CD14-positive monocyte (primary cell): ENCODE data around the gene SYS1. TPM values are rescaled to one million over a fixed set of nuclear protein-coding genes. Genes with fewer than 3 reads are reported as not detected.
A peak's percentile ranks its signal among the peaks of the same experiment; 100 is the strongest.

ENCODE experiments used
- DNase-seq, 3 donors: peaks; one replicate each; pipeline ENCODE4 v3.0.0-alpha.2; 2011 to 2022
- H2AFZ ChIP-seq: 2 replicates; pipeline ENCODE4 v1.6.0; 2012; ENCODE audit warnings: mild to moderate bottlenecking, low read depth, low read length, inconsistent platforms; ENCODE audit not compliant: insufficient read depth, poor library complexity, severe bottlenecking
- H3K27ac ChIP-seq, 2 donors: 1 replicate in 1 of 2; 2 replicates in 1 of 2; pipeline ENCODE4 v1.5.1; 2012 to 2013; ENCODE audit warnings: low read length in 2 of 2, control low read depth in 1 of 2, inconsistent platforms in 1 of 2, low read depth in 1 of 2, mild to moderate bottlenecking in 1 of 2
- H3K27me3 ChIP-seq, 2 donors: one replicate each; pipeline versions ENCODE4 v1.6.0 to v1.6.1; 2011 to 2013; ENCODE audit warnings: low read length in 2 of 2; ENCODE audit not compliant: control insufficient read depth in 2 of 2, insufficient read depth in 2 of 2
- H3K36me3 ChIP-seq, 2 donors: replicated peaks in 1 of 2; 1 replicate in 1 of 2; 2 replicates in 1 of 2; pipeline versions ENCODE4 v1.5.1 to v1.6.1; 2012 to 2013; ENCODE audit warnings: low read length in 2 of 2, control low read depth in 1 of 2, inconsistent platforms in 1 of 2, mild to moderate bottlenecking in 1 of 2; ENCODE audit not compliant: insufficient read depth in 2 of 2, control insufficient read depth in 1 of 2
- H3K4me1 ChIP-seq, 2 donors: 1 replicate in 1 of 2; 2 replicates in 1 of 2; pipeline versions ENCODE4 v1.5.1 to v1.6.1; 2012 to 2013; ENCODE audit warnings: low read length in 2 of 2, control low read depth in 1 of 2, inconsistent platforms in 1 of 2, mild to moderate bottlenecking in 1 of 2, moderate library complexity in 1 of 2; ENCODE audit not compliant: insufficient read depth in 2 of 2, control insufficient read depth in 1 of 2
- H3K4me2 ChIP-seq: replicated peaks from 2 replicates; pipeline ENCODE3; 2012; ENCODE audit warnings: low read length, moderate library complexity, mild to moderate bottlenecking; ENCODE audit not compliant: poor library complexity, severe bottlenecking; ENCODE audit errors: extremely low read depth
- H3K4me3 ChIP-seq, 3 experiments: fragments of 200-600 bp in 1 of 3; sonication (generic) in 1 of 3; replicated peaks in 1 of 3; 1 replicate in 2 of 3; 2 replicates in 1 of 3; pipeline ENCODE4 v1.5.1; 2011 to 2013; ENCODE audit warnings: low read length in 3 of 3, mild to moderate bottlenecking in 3 of 3, control low read depth in 2 of 3, low read depth in 2 of 3, inconsistent platforms in 1 of 3, moderate library complexity in 1 of 3
- H3K79me2 ChIP-seq: 2 replicates; pipeline ENCODE4 v1.6.0; 2012; ENCODE audit warnings: mild to moderate bottlenecking, control low read depth, inconsistent platforms, low read length, moderate library complexity; ENCODE audit not compliant: insufficient read depth
- H3K9ac ChIP-seq: 2 replicates; pipeline ENCODE4 v1.6.0; 2017; ENCODE audit warnings: low read length, mild to moderate bottlenecking; ENCODE audit not compliant: insufficient read depth, poor library complexity, severe bottlenecking
- H3K9me3 ChIP-seq, 2 donors: replicated peaks in 1 of 2; 1 replicate in 1 of 2; 2 replicates in 1 of 2; pipeline versions ENCODE4 v1.5.1 to v1.6.1; 2012 to 2013; ENCODE audit warnings: low read length in 2 of 2, control low read depth in 1 of 2; ENCODE audit not compliant: control insufficient read depth in 1 of 2, insufficient read depth in 1 of 2
- H4K20me1 ChIP-seq: 2 replicates; pipeline ENCODE4 v1.6.0; 2012; ENCODE audit warnings: mild to moderate bottlenecking, low read length, control low read depth, moderate library complexity; ENCODE audit not compliant: insufficient read depth
- H3K27ac Mint-ChIP-seq, 7 donors: one replicate each; pipeline ENCODE4 v1.8.0; 2020; ENCODE audit warnings: mild to moderate bottlenecking in 7 of 7, mixed read lengths in 7 of 7, moderate library complexity in 6 of 7, inconsistent platforms in 2 of 7
- H3K27me3 Mint-ChIP-seq, 3 donors: one replicate each; pipeline ENCODE4 v1.8.0; 2021 to 2022; ENCODE audit warnings: low read depth in 3 of 3, mild to moderate bottlenecking in 3 of 3, mixed read lengths in 3 of 3, moderate library complexity in 3 of 3, inconsistent platforms in 1 of 3
- H3K36me3 Mint-ChIP-seq, 2 donors: one replicate each; pipeline ENCODE4 v1.8.0; 2020; ENCODE audit warnings: mixed read lengths in 2 of 2, inconsistent platforms in 1 of 2, mild to moderate bottlenecking in 1 of 2
- H3K4me1 Mint-ChIP-seq: one replicate; pipeline ENCODE4 v1.8.0; 2020; ENCODE audit warnings: mild to moderate bottlenecking, mixed read lengths
- H3K4me3 Mint-ChIP-seq, 2 donors: one replicate each; pipeline ENCODE4 v1.8.0; 2020; ENCODE audit warnings: mild to moderate bottlenecking in 2 of 2, mixed read lengths in 2 of 2, moderate library complexity in 1 of 2
- H3K9me3 Mint-ChIP-seq, 7 donors: one replicate each; pipeline ENCODE4 v1.8.0; 2020 to 2022; ENCODE audit warnings: mixed read lengths in 7 of 7, mild to moderate bottlenecking in 6 of 7, moderate library complexity in 6 of 7, inconsistent platforms in 2 of 7
- CTCF ChIP-seq: fragments of 200-600 bp; IDR thresholded peaks from one replicate; pipeline ENCODE4 v1.8.0; 2022; ENCODE audit warnings: antibody characterized with exemption, mild to moderate bottlenecking
- WGBS: methylation state at CpG from one replicate; pipeline ENCODE4 v1.1.5; 2013; ENCODE audit warnings: missing lambda C conversion rate; ENCODE audit not compliant: insufficient coverage; 5-methylcytosine and 5-hydroxymethylcytosine counted together
- intact Hi-C, 2 donors: fragments of 100-400 bp; cut with micrococcal nuclease; formaldehyde crosslinking; loops; one replicate each; pipeline versions ENCODE4 v1.15.0 to v1.15.1; 2023
- polyA plus RNA-seq, 3 donors: library from polyadenylated mRNA; depleted of rRNA in 1 of 3; unstranded in 2 of 3; stranded (reverse) in 1 of 3; fragments of 300-500 nt in 2 of 3; fragments of >200 nt in 1 of 3; fragmentation: Illumina TruSeq in 2 of 3; gene quantifications; 1 replicate in 2 of 3; 2 replicates in 1 of 3; pipeline ENCODE4 v1.2.3, GENCODE V29; 2012 to 2021

SYS1 gene
- polyA plus RNA-seq, 3 donors: 16.8 to 23.1 (median 22.1) TPM

GRCh38 chr20:45402946-45403345 lies 40.0 kb downstream of the SYS1 start:
- Histone ChIP-seq H3K27ac (no peak overlapping the region), H3K79me2 (no peaks in the 10 kb centered on the region), H3K9ac (no peak overlapping the region), H3K9me3 (peaks cover 19 to 34% of the 10 kb centered on the region in 2 donors), H3K27me3 (peaks cover 23 to 34% of the 10 kb centered on the region in 2 donors), H3K4me1 (peaks cover 17 to 28% of the 10 kb centered on the region in 2 donors), H3K4me2 (no peak overlapping the region), H3K36me3 (no peaks in the 10 kb centered on the region), H3K4me3 (no peak overlapping the region), H4K20me1 (peaks cover 2% of the 10 kb centered on the region), H2AFZ (no peak overlapping the region)
- TF ChIP-seq CTCF: no peak
- peaks cover 29 to 45% (median 35%) of the 10 kb centered on the region in 3 donors for H3K27me3 Mint-ChIP-seq
- peaks cover 25 to 38% (median 36%) of the 10 kb centered on the region in 7 donors for H3K9me3 Mint-ChIP-seq
- intact Hi-C loops: no loop called here
- H3K36me3 Mint-ChIP-seq: peaks cover 0 to 15% of the 10 kb centered on the region in 2 donors
- WGBS: no CpG with 5 or more reads among the region's 1 CpG
- no peak overlapping the region for H3K27ac Mint-ChIP-seq
- DNase-seq: no peak
- peaks cover 18% of the 10 kb centered on the region for H3K4me1 Mint-ChIP-seq
- no peak overlapping the region for H3K4me3 Mint-ChIP-seq

DNA sequence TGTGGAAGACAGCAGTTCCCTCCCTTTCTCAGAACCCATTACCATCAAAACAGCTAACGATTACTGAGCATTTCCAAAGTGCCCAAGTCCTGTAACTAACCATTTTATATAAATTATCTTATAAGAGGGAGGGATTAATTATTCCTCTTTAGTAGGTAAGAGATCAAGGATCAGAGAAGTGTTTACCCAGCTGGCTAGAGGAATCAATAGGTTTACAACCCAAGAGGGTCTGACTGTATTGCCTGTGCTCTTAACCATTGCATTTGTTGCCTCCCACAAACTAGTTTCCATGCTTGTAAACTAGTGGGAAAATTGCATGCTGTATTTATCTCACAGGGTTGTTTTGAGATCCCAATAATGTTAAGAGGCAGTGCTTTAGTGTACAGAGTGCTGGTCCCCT lies 41.5 kb downstream of the SYS1 start:
- peaks cover 23 to 35% (median 33%) of the 10 kb centered on the region in 7 donors for H3K9me3 Mint-ChIP-seq
- DNase-seq: no peak

More for the DNA sequence above, 41.5 kb downstream of the SYS1 start:
- Histone ChIP-seq H2AFZ (no peak overlapping the region), H3K9me3 (peaks cover 18 to 32% of the 10 kb centered on the region in 2 donors), H3K27me3 (peaks cover 23 to 37% of the 10 kb centered on the region in 2 donors), H3K36me3 (no peaks in the 10 kb centered on the region), H3K4me2 (no peak overlapping the region), H3K4me1 (peaks cover 27 to 38% of the 10 kb centered on the region in 2 donors), H3K4me3 (no peak overlapping the region), H3K79me2 (no peaks in the 10 kb centered on the region), H3K9ac (no peak overlapping the region), H4K20me1 (peaks cover 5% of the 10 kb centered on the region), H3K27ac (no peak overlapping the region)
- Mint-ChIP-seq H3K4me1 (peaks cover 30% of the 10 kb centered on the region), H3K27me3 (peaks cover 31 to 52% (median 40%) of the 10 kb centered on the region in 3 donors), H3K4me3 (peak overlapping the region; percentile 4 to 88), H3K36me3 (peaks cover 0 to 15% of the 10 kb centered on the region in 2 donors), H3K27ac (no peak overlapping the region)
- TF ChIP-seq CTCF: no peak
- intact Hi-C loops: no loop called here
- no CpG with 5 or more reads among the region's 1 CpG for WGBS
